Right lung (tissue), 10 donors: ENCODE results near the gene AGTR2. TPM values are rescaled to one million over a fixed set of nuclear protein-coding genes. Genes with fewer than 3 reads are reported as not detected.
A peak's percentile ranks its signal among the peaks of the same experiment; 100 is the strongest.
"Not testable (repeated sequence)": the region's sequence is repeated elsewhere in the genome, so short reads cannot be mapped to it uniquely, and the experiment has no call there.

ENCODE experiments used
- DNase-seq, 2 donors: peaks; one replicate each; pipeline ENCODE4 v3.0.0-alpha.2; 2013
- long read RNA-seq, 8 donors: transcript quantifications; one replicate each; lab custom pipeline, GENCODE V29; 2026
- polyA plus RNA-seq, 5 donors: library from polyadenylated mRNA; unstranded; fragments of 120-200 nt; gene quantifications; one replicate each; pipeline versions ENCODE4 v1.2.1 to v1.2.3, GENCODE V29; 2013; ENCODE audit warnings: inconsistent platforms in 1 of 5, low replicate concordance in 1 of 5; ENCODE audit not compliant: insufficient read length in 5 of 5, insufficient read depth in 1 of 5

The AGTR2 gene
- 1 to 10 TPM in 4 of 5 donors, under 1 TPM in 1; 0.87 to 3.0 (median 1.6) TPM for polyA plus RNA-seq
- long read RNA-seq, donor 1: 0 reads
- long read RNA-seq, donor 2, partial matches to known transcripts: 0 of 1 reads
- long read RNA-seq, donor 2, other reads (novel, unspliced or antisense): 0 of 1 reads
- long read RNA-seq, donor 3: 0 reads
- long read RNA-seq, donor 4: 0 reads
- long read RNA-seq, donor 5: 0 reads
- long read RNA-seq, donor 6: 0 reads
- long read RNA-seq, donor 7, partial matches to known transcripts: 0 of 1 reads
- long read RNA-seq, donor 7, other reads (novel, unspliced or antisense): 0 of 1 reads
- long read RNA-seq, donor 8, partial matches to known transcripts: 0 of 1 reads
- long read RNA-seq, donor 8, other reads (novel, unspliced or antisense): 0 of 1 reads

- DNase-seq: no peak
These were observed at the start of gene AGTR2 for GRCh38 chrX:116170511-116170910. AGTR2 (plus strand) TSS chrX:116170744; CDS start chrX:116172281, 1,537 bp downstream.

- no peak for DNase-seq
These were observed 35.3 kb upstream of the AGTR2 start for GRCh38 chrX:116135277-116135676.

- DNase-seq: not testable (repeated sequence)
These were observed 29.3 kb upstream of the AGTR2 start for GRCh38 chrX:116141270-116141669.

GRCh38 chrX:116142976-116143375, 27.6 kb upstream of the AGTR2 start:
- DNase-seq: no peak

GRCh38 chrX:116172976-116173375, 2.4 kb downstream of the AGTR2 start:
- DNase-seq: no peak

GRCh38 chrX:116181300-116181699, 10.8 kb downstream of the AGTR2 start:
- DNase-seq: no peak

GRCh38 chrX:116185163-116185562, 14.6 kb downstream of the AGTR2 start:
- no peak for DNase-seq

GRCh38 chrX:116194649-116195048, 24.1 kb downstream of the AGTR2 start:
- DNase-seq: no peak

- no peak for DNase-seq
These were observed 27.7 kb downstream of the AGTR2 start for GRCh38 chrX:116198235-116198634.

- DNase-seq: no peak
These were observed 28.3 kb downstream of the AGTR2 start for GRCh38 chrX:116198810-116199209.

GRCh38 chrX:116204932-116205331, 34.4 kb downstream of the AGTR2 start:
- peak; percentile 6 to 23 for DNase-seq

GRCh38 chrX:116213262-116213661, 42.7 kb downstream of the AGTR2 start:
- DNase-seq: no peak

GRCh38 chrX:116217080-116217479, 46.5 kb downstream of the AGTR2 start:
- DNase-seq: not testable (repeated sequence)
